GM10847 (cell line): ENCODE measurements around the gene BRI3BP.

ENCODE experiments used
- POLR2A ChIP-seq: IDR thresholded peaks from 2 replicates; pipeline ENCODE4 v1.6.1; 2011; ENCODE audit not compliant: insufficient read length; ENCODE audit errors: extremely low read depth

The BRI3BP gene

GRCh38 chr12:125029761-125030358 lies 36.4 kb downstream of the BRI3BP start:
- TF ChIP-seq POLR2A, result no peak

GRCh38 chr12:125032466-125033152 lies 39.2 kb downstream of the BRI3BP start:
- no peak for TF ChIP-seq POLR2A

GRCh38 chr12:125033288-125033687 lies 39.8 kb downstream of the BRI3BP start:
- no peak for TF ChIP-seq POLR2A

GRCh38 chr12:125038976-125039625 lies 45.7 kb downstream of the BRI3BP start:
- no peak for TF ChIP-seq POLR2A

GRCh38 chr12:125049093-125049458 lies 55.6 kb downstream of the BRI3BP start:
- TF ChIP-seq POLR2A, result no peak

- no peak for TF ChIP-seq POLR2A
These were observed 57.0 kb downstream of the BRI3BP start for GRCh38 chr12:125050446-125050845.

GRCh38 chr12:125050868-125051267 lies 57.4 kb downstream of the BRI3BP start:
- TF ChIP-seq POLR2A, result no peak

- TF ChIP-seq POLR2A, result no peak
These were observed 60.4 kb downstream of the BRI3BP start for GRCh38 chr12:125053821-125054220.

GRCh38 chr12:125055591-125055990 lies 62.1 kb downstream of the BRI3BP start:
- no peak for TF ChIP-seq POLR2A

- TF ChIP-seq POLR2A, result no peak
These were observed 62.9 kb downstream of the BRI3BP start for GRCh38 chr12:125056306-125056705.

GRCh38 chr12:125057708-125058107 lies 64.3 kb downstream of the BRI3BP start:
- TF ChIP-seq POLR2A, result no peak

- no peak for TF ChIP-seq POLR2A
These were observed 67.8 kb downstream of the BRI3BP start for GRCh38 chr12:125061229-125061628.

- no peak for TF ChIP-seq POLR2A
These were observed 71.0 kb downstream of the BRI3BP start for GRCh38 chr12:125064492-125064891.

- peak; percentile 49 for TF ChIP-seq POLR2A
These were observed 71.8 kb downstream of the BRI3BP start, which contains the start of gene AACS for GRCh38 chr12:125065021-125065918. Gene AACS (plus strand): TSS chr12:125065435. CDS start chr12:125065585, 150 bp downstream.

GRCh38 chr12:125065919-125066570 lies 72.6 kb downstream of the BRI3BP start:
- TF ChIP-seq POLR2A, result no peak

GRCh38 chr12:125068391-125068790 lies 74.9 kb downstream of the BRI3BP start:
- no peak for TF ChIP-seq POLR2A
